ENCODE measurements around the gene BCL6B.

BCL6B gene

DNA sequence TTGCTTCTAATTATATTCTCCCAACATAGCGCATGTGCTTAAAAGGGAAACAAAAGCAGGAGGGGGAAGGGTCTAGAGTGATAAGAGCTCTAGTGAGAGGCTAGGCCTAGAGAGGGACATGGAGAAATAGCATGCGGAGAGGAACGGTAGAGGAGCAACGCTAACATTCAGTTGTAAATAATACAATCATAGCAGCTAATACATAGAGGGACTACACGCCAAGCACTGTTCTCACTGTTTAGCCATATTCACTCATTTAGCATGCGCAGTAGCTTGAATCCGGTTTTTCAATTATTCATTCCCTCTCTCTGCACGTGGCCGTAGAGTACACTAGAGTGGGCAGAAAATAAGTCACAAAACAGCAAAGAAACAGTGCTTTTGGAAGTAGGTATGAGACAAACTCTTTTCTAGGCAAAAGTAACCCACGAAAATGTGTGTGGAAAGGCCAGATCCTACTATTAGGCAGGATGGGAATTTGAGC lies 28.7 kb upstream of the BCL6B start:
- no peaks in the 10 kb centered on the region for H3K27me3 ChIP-seq
- H3K27ac ChIP-seq: no peak overlapping the region
- peaks cover 0 to 7% of the 10 kb centered on the region in 2 experiments for H3K4me1 ChIP-seq (ENCODE audit: control insufficient read depth in 1 of 2, insufficient read depth in 1 of 2, low read depth in 1 of 2, low read length in 1 of 2)
- H3K36me3 ChIP-seq: peaks cover 32% of the 10 kb centered on the region
- no peaks in the 10 kb centered on the region for H3K9me3 ChIP-seq
- TF ChIP-seq, protein P1, sequence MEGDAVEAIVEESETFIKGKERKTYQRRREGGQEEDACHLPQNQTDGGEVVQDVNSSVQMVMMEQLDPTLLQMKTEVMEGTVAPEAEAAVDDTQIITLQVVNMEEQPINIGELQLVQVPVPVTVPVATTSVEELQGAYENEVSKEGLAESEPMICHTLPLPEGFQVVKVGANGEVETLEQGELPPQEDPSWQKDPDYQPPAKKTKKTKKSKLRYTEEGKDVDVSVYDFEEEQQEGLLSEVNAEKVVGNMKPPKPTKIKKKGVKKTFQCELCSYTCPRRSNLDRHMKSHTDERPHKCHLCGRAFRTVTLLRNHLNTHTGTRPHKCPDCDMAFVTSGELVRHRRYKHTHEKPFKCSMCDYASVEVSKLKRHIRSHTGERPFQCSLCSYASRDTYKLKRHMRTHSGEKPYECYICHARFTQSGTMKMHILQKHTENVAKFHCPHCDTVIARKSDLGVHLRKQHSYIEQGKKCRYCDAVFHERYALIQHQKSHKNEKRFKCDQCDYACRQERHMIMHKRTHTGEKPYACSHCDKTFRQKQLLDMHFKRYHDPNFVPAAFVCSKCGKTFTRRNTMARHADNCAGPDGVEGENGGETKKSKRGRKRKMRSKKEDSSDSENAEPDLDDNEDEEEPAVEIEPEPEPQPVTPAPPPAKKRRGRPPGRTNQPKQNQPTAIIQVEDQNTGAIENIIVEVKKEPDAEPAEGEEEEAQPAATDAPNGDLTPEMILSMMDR (IDR thresholded peaks at IDR 0.05): no peak
- no peak overlapping the region for H3K4me3 ChIP-seq (ENCODE audit: low read depth in 1 of 2, low read length in 1 of 2)

DNA sequence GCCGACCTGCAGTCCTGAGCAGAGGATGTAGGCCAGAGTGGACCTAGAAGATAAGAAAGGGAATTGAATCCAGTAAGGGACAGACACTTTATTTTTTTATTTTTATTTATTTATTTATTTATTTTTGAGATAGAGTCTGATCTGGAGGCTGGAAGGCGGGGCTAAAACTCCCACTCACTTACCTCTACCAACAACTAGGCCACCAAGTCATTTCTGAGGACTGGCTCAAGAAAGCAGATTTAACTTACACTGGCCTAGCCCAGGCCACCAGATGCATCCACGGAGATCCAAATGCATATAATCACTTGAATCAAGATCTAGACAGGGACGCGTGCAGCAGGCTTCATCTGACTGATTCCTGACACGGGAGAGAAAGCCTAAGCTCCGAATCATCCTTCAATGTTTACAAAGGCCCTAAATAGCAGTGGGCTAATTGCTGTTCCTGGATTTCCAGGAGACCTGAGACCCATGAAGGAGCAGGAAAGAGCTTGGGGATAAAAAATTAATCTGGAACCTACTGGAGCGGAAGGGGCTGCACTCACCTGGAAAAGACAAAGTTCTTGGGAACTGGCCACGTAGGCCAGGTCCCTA lies 28.1 kb upstream of the BCL6B start:
- H3K36me3 ChIP-seq: peaks cover 38% of the 10 kb centered on the region
- peaks cover 0 to 7% of the 10 kb centered on the region in 2 experiments for H3K4me1 ChIP-seq (ENCODE audit: control insufficient read depth in 1 of 2, insufficient read depth in 1 of 2, low read depth in 1 of 2, low read length in 1 of 2)
- TF ChIP-seq, protein P1 (IDR thresholded peaks at IDR 0.05): no peak
- no peaks in the 10 kb centered on the region for H3K27me3 ChIP-seq
- no peaks in the 10 kb centered on the region for H3K9me3 ChIP-seq
- H3K4me3 ChIP-seq (ENCODE audit: low read depth in 1 of 2, low read length in 1 of 2): no peak overlapping the region
- no peak overlapping the region for H3K27ac ChIP-seq

DNA sequence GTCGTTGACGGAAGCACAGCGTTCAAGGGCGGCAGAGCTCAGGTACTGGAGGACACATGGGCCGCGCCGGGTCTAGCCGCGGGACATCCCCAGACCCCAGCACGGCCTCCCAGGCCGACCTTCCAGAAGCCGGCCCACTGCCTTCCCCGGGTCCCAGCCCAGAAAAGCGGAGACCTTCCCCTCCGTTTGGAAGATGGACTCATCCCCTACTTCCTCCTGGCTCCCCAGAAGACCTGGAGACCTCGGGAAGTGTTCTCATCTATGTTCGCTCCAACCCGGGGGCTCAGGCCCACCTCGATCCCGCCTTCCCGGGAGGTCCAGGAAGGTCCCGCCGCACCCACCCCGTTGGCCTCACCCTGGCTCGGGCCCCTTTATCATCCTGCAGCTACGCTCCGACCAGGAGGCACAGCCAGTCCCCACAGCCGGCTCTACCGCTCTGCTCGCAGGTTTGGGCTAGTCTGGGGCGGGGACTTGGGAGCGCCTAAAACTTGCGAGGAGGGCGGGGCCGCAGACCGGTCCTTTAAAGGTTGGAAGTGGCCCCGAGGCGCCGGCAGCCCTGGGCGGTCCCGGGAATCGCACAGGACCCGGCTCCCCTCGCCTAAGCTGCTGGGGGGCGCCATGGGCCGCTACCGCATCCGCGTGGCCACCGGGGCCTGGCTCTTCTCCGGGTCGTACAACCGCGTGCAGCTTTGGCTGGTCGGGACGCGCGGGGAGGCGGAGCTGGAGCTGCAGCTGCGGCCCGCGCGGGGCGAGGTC lies 27.2 kb upstream of the BCL6B start, which contains the start of gene ALOX12:
TSS of gene ALOX12 (plus strand) at position 550 of the 756 bp plus-strand sequence. CDS start at position 619, 69 bp downstream.
- peak within 1 kb of the TSS in 1 of 2 experiments; percentile 28 for H3K4me3 ChIP-seq (ENCODE audit: low read depth in 1 of 2, low read length in 1 of 2)

DNA sequence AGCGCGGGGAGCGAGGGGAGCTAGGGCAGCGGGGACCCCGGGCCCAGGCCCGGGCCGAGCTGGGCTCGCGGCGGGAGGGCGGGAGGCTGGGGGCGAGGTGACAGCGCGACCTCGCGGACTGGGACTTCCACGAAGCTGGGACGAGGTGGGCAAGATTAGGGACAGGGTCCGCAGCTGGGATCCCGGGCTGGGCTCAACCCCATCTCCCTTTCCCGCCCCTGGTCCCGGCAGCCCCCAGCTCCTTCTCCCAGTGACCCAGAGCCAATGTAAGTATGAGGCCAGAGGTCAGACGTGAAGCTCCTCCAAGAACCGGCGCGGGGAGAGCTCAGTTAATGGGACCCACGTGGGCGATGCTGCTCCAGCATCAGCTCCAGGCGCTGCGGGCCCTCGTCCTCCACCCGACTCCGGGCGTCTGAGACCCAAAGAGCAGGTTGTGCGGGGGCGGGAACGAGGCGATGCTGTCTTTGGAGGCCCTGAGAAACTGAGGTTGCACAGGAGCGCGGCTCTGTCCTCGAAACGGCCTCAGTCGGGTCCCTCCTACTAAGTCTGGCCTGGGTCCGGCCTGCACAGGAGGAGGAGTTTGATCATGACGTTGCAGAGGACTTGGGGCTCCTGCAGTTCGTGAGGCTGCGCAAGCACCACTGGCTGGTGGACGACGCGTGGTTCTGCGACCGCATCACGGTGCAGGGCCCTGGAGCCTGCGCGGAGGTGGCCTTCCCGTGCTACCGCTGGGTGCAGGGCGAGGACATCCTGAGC lies 26.4 kb upstream of the BCL6B start:
- TF ChIP-seq, protein P1 (IDR thresholded peaks at IDR 0.05): no peak
- H3K27me3 ChIP-seq: no peaks in the 10 kb centered on the region
- H3K4me1 ChIP-seq (ENCODE audit: control insufficient read depth in 1 of 2, insufficient read depth in 1 of 2, low read depth in 1 of 2, low read length in 1 of 2): peaks cover 0 to 7% of the 10 kb centered on the region in 2 experiments
- H3K9me3 ChIP-seq: no peaks in the 10 kb centered on the region
- H3K27ac ChIP-seq: no peak overlapping the region
- H3K4me3 ChIP-seq (ENCODE audit: low read depth in 1 of 2, low read length in 1 of 2): peak overlapping the region in 1 of 2 experiments; percentile 28
- peaks cover 55% of the 10 kb centered on the region for H3K36me3 ChIP-seq

More for the DNA sequence above, 27.2 kb upstream of the BCL6B start, which contains the start of gene ALOX12:
- Histone ChIP-seq H3K27me3 (no peaks in the 10 kb centered on the region), H3K9me3 (no peaks in the 10 kb centered on the region), H3K4me1 (ENCODE audit: control insufficient read depth in 1 of 2, insufficient read depth in 1 of 2, low read depth in 1 of 2, low read length in 1 of 2) (peaks cover 0 to 7% of the 10 kb centered on the region in 2 experiments), H3K27ac (no peak within 1 kb of the TSS), H3K36me3 (peaks cover 48% of the 10 kb centered on the region)
- TF ChIP-seq, protein P1 (IDR thresholded peaks at IDR 0.05): no peak

DNA sequence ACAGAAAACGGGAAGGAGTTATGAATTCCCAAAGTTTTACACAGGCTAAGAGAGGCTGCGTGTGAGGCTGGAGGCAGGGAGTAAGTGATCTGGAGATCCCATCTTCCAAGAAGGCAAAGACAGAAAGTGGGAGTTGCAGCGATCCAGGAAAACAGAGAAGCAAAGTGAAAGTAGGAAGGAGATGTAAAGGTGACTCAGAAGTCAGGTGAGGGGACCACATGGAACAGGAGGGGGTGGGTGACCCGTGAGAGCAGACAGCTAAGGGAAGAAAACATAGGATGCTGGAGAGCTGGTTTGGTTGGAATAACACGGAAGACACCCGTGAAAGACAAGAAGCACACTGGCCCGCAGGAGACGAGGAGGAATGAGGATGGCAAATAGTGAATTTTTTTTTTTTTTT lies 25.7 kb upstream of the BCL6B start:
- Histone ChIP-seq H3K36me3 (peaks cover 62% of the 10 kb centered on the region), H3K27ac (no peak overlapping the region), H3K4me3 (ENCODE audit: low read depth in 1 of 2, low read length in 1 of 2) (no peak overlapping the region), H3K4me1 (ENCODE audit: control insufficient read depth in 1 of 2, insufficient read depth in 1 of 2, low read depth in 1 of 2, low read length in 1 of 2) (peaks cover 0 to 7% of the 10 kb centered on the region in 2 experiments), H3K9me3 (no peaks in the 10 kb centered on the region), H3K27me3 (no peaks in the 10 kb centered on the region)
- TF ChIP-seq, protein P1 (IDR thresholded peaks at IDR 0.05): no peak
